SU-DHL-6 (cell line): Measurements from ENCODE around the gene HLA-G.

Source experiments
- H2AFZ ChIP-seq: fragments of 200-600 bp; sonication (generic); 2 replicates; pipeline ENCODE4 v1.6.1; 2014; ENCODE audit warnings: low read depth, mild to moderate bottlenecking, moderate library complexity, mixed read lengths, antibody characterized with exemption, low read length; ENCODE audit not compliant: severe bottlenecking
- H3F3A ChIP-seq: fragments of 200-600 bp; shearing (Covaris generic); 2 replicates; pipeline ENCODE4 v1.6.0; 2016; ENCODE audit warnings: antibody characterized with exemption, mild to moderate bottlenecking; ENCODE audit not compliant: insufficient read depth
- H3K27ac ChIP-seq: fragments of 200-600 bp; sonication (generic); 2 replicates; pipeline ENCODE4 v1.5.1; 2016; ENCODE audit warnings: low read depth, mild to moderate bottlenecking, low read length, moderate library complexity, mixed read lengths
- H3K27me3 ChIP-seq: fragments of 200-600 bp; sonication (generic), shearing (Covaris generic); 2 replicates; pipeline ENCODE4 v1.6.0; 2014; ENCODE audit warnings: mild to moderate bottlenecking, low read length
- H3K36me3 ChIP-seq: fragments of 200-600 bp; sonication (generic); 2 replicates; pipeline ENCODE4 v1.6.1; 2014; ENCODE audit warnings: mild to moderate bottlenecking, low read length, mixed read lengths
- H3K4me2 ChIP-seq: fragments of 300-600, 200-600 bp; shearing (Covaris generic), sonication (generic); 2 replicates; pipeline ENCODE4 v1.6.0; 2014; ENCODE audit warnings: low read length, low read depth, mild to moderate bottlenecking; ENCODE audit not compliant: poor library complexity, severe bottlenecking
- H3K4me3 ChIP-seq: fragments of 200-600 bp; sonication (generic); 2 replicates; pipeline ENCODE4 v1.5.1; 2014; ENCODE audit warnings: antibody characterized with exemption, low read length, mild to moderate bottlenecking, mixed read lengths; ENCODE audit not compliant: insufficient read depth, poor library complexity, severe bottlenecking
- H3K79me2 ChIP-seq: fragments of 200-600 bp; sonication (generic); 2 replicates; pipeline ENCODE4 v1.6.1; 2014; ENCODE audit warnings: mild to moderate bottlenecking, low read length, moderate library complexity; ENCODE audit not compliant: insufficient read depth
- H3K9ac ChIP-seq: fragments of 200-600 bp; sonication (generic); 2 replicates; pipeline ENCODE4 v1.7.0; 2014; ENCODE audit warnings: mild to moderate bottlenecking, low read length
- H3K9me2 ChIP-seq: fragments of 200-600 bp; sonication (generic); replicated peaks from 2 replicates; pipeline ENCODE4 v1.6.1; 2014; ENCODE audit warnings: low read length; ENCODE audit not compliant: insufficient read depth
- H3K9me3 ChIP-seq: fragments of 200-600 bp; sonication (generic); 2 replicates; pipeline ENCODE4 v1.6.1; 2014; ENCODE audit warnings: low read length, mixed read lengths; ENCODE audit not compliant: insufficient read depth
- H4K20me1 ChIP-seq: fragments of 200-600 bp; sonication (generic); 2 replicates; pipeline ENCODE4 v1.6.1; 2014; ENCODE audit warnings: low read depth, mild to moderate bottlenecking, antibody characterized with exemption, low read length, moderate library complexity, mixed read lengths
- CTCF ChIP-seq: fragments of 200-600 bp; sonication (generic); IDR thresholded peaks from one replicate; pipeline ENCODE4 v1.5.1; 2017; ENCODE audit warnings: antibody characterized with exemption, mild to moderate bottlenecking, low read length, moderate library complexity; ENCODE audit not compliant: insufficient read depth, poor library complexity, severe bottlenecking
- EZH2phosphoT487 ChIP-seq: fragments of 200-600 bp; sonication (generic), shearing (Covaris generic); conservative IDR thresholded peaks from 2 replicates; pipeline ENCODE4 v1.6.1; 2018; ENCODE audit warnings: mild to moderate bottlenecking, antibody characterized with exemption, low read length, moderate library complexity, mixed read lengths

Gene HLA-G

GRCh38 chr6:29809249-29809648, 18.4 kb upstream of the HLA-G start:
- Histone ChIP-seq H4K20me1 (no peaks in the 10 kb centered on the region), H3K36me3 (no peaks in the 10 kb centered on the region), H3K9ac (no peak overlapping the region), H3K9me3 (no peaks in the 10 kb centered on the region), H3K9me2 (no peaks in the 10 kb centered on the region), H3K4me3 (no peak overlapping the region), H3K4me2 (no peak overlapping the region), H3F3A (no peaks in the 10 kb centered on the region), H3K79me2 (no peaks in the 10 kb centered on the region), H3K27me3 (no peaks in the 10 kb centered on the region), H3K27ac (no peak overlapping the region), H2AFZ (no peak overlapping the region)
- no peak for TF ChIP-seq CTCF
- TF ChIP-seq EZH2phosphoT487, result no peak

- H3K27ac ChIP-seq, result no peak overlapping the region
- H3K9me2 ChIP-seq, result no peaks in the 10 kb centered on the region
- TF ChIP-seq CTCF (no peak), EZH2phosphoT487 (no peak)
- no peaks in the 10 kb centered on the region for H3K9me3 ChIP-seq
- H3F3A ChIP-seq, result no peaks in the 10 kb centered on the region
- no peaks in the 10 kb centered on the region for H3K36me3 ChIP-seq
- H4K20me1 ChIP-seq, result no peaks in the 10 kb centered on the region
- no peak overlapping the region for H3K9ac ChIP-seq
- H3K27me3 ChIP-seq, result no peaks in the 10 kb centered on the region
- H3K4me2 ChIP-seq, result no peak overlapping the region
- no peak overlapping the region for H3K4me3 ChIP-seq
- H2AFZ ChIP-seq, result no peak overlapping the region
- H3K79me2 ChIP-seq, result no peaks in the 10 kb centered on the region
Measured at GRCh38 chr6:29810371-29810770, 17.3 kb upstream of the HLA-G start.

- Histone ChIP-seq H3K4me3 (no peak overlapping the region), H3K27ac (no peak overlapping the region), H3K27me3 (no peaks in the 10 kb centered on the region), H4K20me1 (no peaks in the 10 kb centered on the region), H3K9me3 (no peaks in the 10 kb centered on the region), H3K9me2 (no peaks in the 10 kb centered on the region), H3F3A (no peaks in the 10 kb centered on the region), H2AFZ (no peak overlapping the region), H3K79me2 (no peaks in the 10 kb centered on the region), H3K9ac (no peak overlapping the region), H3K36me3 (no peaks in the 10 kb centered on the region), H3K4me2 (no peak overlapping the region)
- TF ChIP-seq EZH2phosphoT487 (no peak), CTCF (no peak)
Measured at GRCh38 chr6:29811377-29811776, 16.2 kb upstream of the HLA-G start.

GRCh38 chr6:29813066-29813465, 14.6 kb upstream of the HLA-G start:
- no peak overlapping the region for H2AFZ ChIP-seq
- H3F3A ChIP-seq, result no peaks in the 10 kb centered on the region

More at GRCh38 chr6:29813066-29813465, 14.6 kb upstream of the HLA-G start:
- Histone ChIP-seq H3K27me3 (no peaks in the 10 kb centered on the region), H3K4me3 (no peak overlapping the region), H3K79me2 (no peaks in the 10 kb centered on the region), H3K9me3 (no peaks in the 10 kb centered on the region), H4K20me1 (no peaks in the 10 kb centered on the region), H3K27ac (no peak overlapping the region), H3K9me2 (no peaks in the 10 kb centered on the region), H3K9ac (no peak overlapping the region), H3K4me2 (no peak overlapping the region), H3K36me3 (no peaks in the 10 kb centered on the region)
- no peak for TF ChIP-seq CTCF
- no peak for TF ChIP-seq EZH2phosphoT487
